ENCODE measurements around the gene TAF7. TPM values are rescaled to one million over a fixed set of nuclear protein-coding genes. Genes with fewer than 3 reads are reported as not detected.
"Not testable (repeated sequence)": the region's sequence is repeated elsewhere in the genome, so short reads cannot be mapped to it uniquely, and the experiment has no call there.

The TAF7 gene
- total RNA-seq, 2 donors from 2014 or later = 73.9 to 82.6 TPM

- H3K27me3 ChIP-seq = no peaks in the 10 kb centered on the region
- peak overlapping the region; percentile 75 to 87 for H3K27ac ChIP-seq
- no peaks in the 10 kb centered on the region for H3K36me3 ChIP-seq
- H3K9me3 ChIP-seq = peaks cover 3 to 43% of the 10 kb centered on the region in 2 donors
- H3K4me3 ChIP-seq = peak overlapping the region; percentile 46 to 51
- no peak for DNase-seq (ENCODE audit: low spot score)
- peaks cover 0 to 3% of the 10 kb centered on the region in 2 donors for H3K4me1 ChIP-seq
- TF ChIP-seq, protein P1, sequence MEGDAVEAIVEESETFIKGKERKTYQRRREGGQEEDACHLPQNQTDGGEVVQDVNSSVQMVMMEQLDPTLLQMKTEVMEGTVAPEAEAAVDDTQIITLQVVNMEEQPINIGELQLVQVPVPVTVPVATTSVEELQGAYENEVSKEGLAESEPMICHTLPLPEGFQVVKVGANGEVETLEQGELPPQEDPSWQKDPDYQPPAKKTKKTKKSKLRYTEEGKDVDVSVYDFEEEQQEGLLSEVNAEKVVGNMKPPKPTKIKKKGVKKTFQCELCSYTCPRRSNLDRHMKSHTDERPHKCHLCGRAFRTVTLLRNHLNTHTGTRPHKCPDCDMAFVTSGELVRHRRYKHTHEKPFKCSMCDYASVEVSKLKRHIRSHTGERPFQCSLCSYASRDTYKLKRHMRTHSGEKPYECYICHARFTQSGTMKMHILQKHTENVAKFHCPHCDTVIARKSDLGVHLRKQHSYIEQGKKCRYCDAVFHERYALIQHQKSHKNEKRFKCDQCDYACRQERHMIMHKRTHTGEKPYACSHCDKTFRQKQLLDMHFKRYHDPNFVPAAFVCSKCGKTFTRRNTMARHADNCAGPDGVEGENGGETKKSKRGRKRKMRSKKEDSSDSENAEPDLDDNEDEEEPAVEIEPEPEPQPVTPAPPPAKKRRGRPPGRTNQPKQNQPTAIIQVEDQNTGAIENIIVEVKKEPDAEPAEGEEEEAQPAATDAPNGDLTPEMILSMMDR (IDR thresholded peaks at IDR 0.05) = peak; percentile 26 to 71
Observed at GRCh38 chr5:141326088-141326854, 5.7 kb upstream of the TAF7 start.

DNA sequence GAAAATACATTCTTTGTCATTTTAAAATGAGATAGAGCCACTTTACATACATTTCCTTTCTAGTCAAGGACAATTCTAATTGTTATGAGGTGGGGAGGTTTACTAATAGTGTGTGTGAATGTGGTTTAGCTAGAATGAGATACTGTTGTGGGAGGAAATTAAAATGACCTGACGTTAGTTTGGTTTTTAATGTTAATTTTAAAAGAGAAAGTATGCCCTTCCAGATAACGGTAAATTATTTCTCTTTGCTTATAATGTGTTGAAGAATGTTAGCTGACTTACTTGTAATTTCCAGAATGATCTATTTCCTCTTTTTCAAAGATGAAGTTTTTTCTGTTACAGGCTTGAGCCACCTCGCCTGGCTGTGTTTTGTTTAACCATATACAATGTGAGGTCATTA is 1.7 kb upstream of the TAF7 start:
- no peak for DNase-seq (ENCODE audit: low spot score)
- no peak overlapping the region for H3K27ac ChIP-seq
- no peaks in the 10 kb centered on the region for H3K27me3 ChIP-seq
- no peak overlapping the region for H3K4me3 ChIP-seq
- H3K9me3 ChIP-seq = peaks cover 29 to 44% of the 10 kb centered on the region in 2 donors
- H3K36me3 ChIP-seq = peaks cover 24% of the 10 kb centered on the region
- TF ChIP-seq, protein P1 (IDR thresholded peaks at IDR 0.05) = no peak
- H3K4me1 ChIP-seq = peaks cover 0 to 12% of the 10 kb centered on the region in 2 donors

DNA sequence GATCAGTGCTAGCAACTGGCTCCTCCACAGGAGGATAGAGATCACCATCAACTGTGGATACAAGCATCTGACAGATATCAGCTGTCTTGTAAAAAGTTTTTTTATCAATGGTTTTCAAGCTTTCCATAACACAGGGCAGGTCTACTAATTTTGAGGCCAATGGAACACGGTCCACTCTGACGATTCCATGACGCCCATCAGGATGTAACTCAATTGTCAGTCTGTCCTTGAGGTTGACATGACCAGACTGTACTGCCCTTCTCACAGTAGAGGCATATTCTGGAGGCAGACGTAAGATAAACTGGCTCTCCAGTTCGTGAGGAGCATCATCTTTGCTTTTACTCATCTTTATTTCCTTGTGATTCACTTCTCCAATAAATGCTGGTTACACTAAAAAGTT is 885 bp downstream of the TAF7 start:
- TF ChIP-seq, protein P1 (IDR thresholded peaks at IDR 0.05) = no peak
- DNase-seq (ENCODE audit: low spot score) = no peak
- Histone ChIP-seq H3K27ac (peak overlapping the region; percentile 96 to 99), H3K27me3 (no peaks in the 10 kb centered on the region), H3K4me3 (peak overlapping the region; percentile 77 to 82), H3K36me3 (peaks cover 42% of the 10 kb centered on the region), H3K9me3 (peaks cover 35 to 63% of the 10 kb centered on the region in 2 donors), H3K4me1 (peaks cover 0 to 12% of the 10 kb centered on the region in 2 donors)

DNA sequence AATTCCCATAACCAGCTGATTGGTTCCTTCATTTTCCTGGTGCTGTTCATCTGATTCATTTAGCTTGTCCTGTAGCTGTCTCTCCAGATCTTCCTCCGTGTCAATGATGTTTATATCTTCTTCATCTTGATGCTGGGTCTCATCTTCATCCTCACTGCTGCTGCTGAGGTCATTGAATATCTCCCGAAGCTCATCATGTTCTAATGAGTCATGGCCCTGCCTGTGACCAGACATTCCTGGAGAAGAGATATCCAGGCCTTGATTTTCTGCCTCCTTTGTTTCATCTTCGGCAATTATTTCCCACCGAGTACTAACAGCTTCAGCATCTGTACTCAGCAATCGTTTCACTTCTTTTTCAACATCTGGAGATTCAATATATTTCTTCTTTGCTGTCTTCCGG is 1.4 kb downstream of the TAF7 start:
- H3K4me3 ChIP-seq = no peak overlapping the region
- TF ChIP-seq, protein P1 (IDR thresholded peaks at IDR 0.05) = no peak
- DNase-seq (ENCODE audit: low spot score) = no peak
- H3K27ac ChIP-seq = no peak overlapping the region
- H3K27me3 ChIP-seq = no peaks in the 10 kb centered on the region
- peaks cover 0 to 12% of the 10 kb centered on the region in 2 donors for H3K4me1 ChIP-seq
- peaks cover 42% of the 10 kb centered on the region for H3K36me3 ChIP-seq
- peaks cover 35 to 68% of the 10 kb centered on the region in 2 donors for H3K9me3 ChIP-seq

DNA sequence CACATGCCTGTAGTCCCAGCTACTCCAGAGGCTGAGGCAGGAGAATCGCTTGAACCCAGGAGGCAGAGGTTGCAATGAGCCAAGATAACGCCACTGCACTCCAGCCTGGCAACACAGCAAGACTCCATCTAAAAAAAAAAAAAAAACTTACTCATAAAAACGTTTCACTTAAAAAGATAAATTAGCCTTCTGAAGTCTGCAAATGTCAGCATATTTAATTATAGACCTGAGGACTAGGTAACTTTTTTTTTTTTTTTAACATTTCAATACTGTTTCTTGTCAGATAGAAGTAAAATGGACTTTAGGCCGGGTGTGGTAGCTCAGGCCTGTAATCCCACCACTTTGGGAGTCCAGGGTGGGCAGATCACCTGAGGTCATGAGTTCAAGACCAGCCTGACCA is 3.6 kb downstream of the TAF7 start:
- not testable (repeated sequence) for DNase-seq (ENCODE audit: low spot score); H3K4me3 ChIP-seq; H3K27ac ChIP-seq; H3K27me3 ChIP-seq
- H3K4me1 ChIP-seq = peaks cover 0 to 12% of the 10 kb centered on the region in 2 donors
- H3K36me3 ChIP-seq = peaks cover 42% of the 10 kb centered on the region
- H3K9me3 ChIP-seq = peaks cover 37 to 90% of the 10 kb centered on the region in 2 donors

DNA sequence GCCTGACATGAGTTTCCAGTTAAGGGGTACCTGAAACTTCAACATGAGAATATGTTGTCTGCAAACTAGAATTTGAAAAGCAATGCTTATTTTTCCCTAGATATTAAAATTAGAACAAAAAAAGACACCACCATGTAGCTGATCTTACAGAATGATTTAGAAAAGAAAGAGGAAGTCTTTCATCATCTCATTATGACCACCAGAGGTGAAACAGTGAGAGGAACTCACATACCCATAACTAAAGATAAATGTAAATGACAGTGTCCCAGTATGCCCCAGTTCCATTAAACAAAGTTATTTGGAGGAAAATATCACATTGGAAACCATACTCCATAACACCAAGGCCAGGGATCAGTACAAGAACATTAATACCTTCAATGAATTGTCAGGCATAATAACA is 6.9 kb downstream of the TAF7 start:
- no peak for DNase-seq (ENCODE audit: low spot score)
- no peaks in the 10 kb centered on the region for H3K4me1 ChIP-seq
- H3K36me3 ChIP-seq = peaks cover 32% of the 10 kb centered on the region
- H3K9me3 ChIP-seq = peaks cover 24 to 98% of the 10 kb centered on the region in 2 donors
- H3K4me3 ChIP-seq = no peak overlapping the region
- H3K27me3 ChIP-seq = no peaks in the 10 kb centered on the region
- TF ChIP-seq, protein P1 (IDR thresholded peaks at IDR 0.05) = no peak
- no peak overlapping the region for H3K27ac ChIP-seq
